HG03565 (cell line): ENCODE measurements around the gene AKAP13.

Experiments
- ATAC-seq: cut with Tn5 transposase; IDR thresholded peaks from one replicate; pipeline ENCODE4 v1.9.1; 2021; ENCODE audit warnings: mild to moderate bottlenecking, moderate library complexity; ENCODE audit not compliant: unreplicated experiment

AKAP13 gene

GRCh38 chr15:85711580-85712192 lies 331.3 kb downstream of the AKAP13 start:
- ATAC-seq, result no peak

DNA sequence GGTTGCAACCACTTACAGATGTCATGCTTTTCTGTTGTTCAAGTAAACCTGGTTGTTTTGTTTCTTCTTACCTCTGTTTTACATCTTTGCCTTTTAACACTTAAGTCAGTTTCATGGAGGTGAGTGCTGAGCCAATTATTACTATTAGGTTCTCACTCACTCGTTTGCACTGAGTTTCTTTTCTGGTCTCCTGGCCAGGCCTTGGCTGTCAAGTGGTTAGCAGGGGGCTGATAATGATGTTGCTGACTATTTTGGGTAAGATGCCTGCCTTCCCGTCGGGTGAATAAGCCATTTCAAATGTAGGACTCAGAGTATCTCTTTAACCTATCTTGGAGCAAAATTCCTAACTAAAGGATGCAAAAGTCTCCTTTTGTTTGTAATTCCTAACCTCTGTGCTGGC lies 335.9 kb downstream of the AKAP13 start:
- no peak for ATAC-seq

- ATAC-seq, result no peak
Measured at GRCh38 chr15:85717212-85717611, 336.8 kb downstream of the AKAP13 start.

DNA sequence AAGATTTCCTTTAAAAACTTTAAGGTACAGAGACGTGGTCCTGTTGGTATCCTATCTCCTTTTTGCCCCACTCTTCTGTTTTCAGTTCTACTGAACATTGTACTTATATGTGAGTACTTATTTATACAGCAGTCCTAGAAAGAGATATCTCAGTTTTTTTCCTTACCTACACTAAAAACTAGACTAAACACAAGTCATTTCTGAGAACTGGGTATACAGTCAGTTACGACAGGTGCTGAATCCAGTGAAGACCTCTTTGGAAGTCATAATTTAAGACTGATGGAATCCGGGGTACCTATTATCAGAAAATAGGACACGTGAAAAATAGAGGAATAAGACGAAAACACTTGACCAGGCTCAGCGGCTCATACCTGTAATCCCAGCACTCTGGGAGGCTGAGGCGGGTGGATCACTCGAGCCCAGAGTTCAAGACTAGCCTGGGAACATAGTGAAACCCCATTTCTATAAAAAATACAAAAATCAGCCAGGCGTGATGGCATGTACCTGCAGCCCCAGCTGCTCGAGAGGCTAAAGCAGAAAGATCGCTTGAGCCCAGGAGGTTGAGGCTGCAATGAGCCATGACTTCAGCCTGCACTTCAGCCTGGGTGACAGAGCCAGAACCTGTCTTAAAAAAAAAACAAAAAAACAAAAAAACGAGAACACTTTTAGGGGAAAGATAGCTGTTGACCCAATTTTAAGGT lies 338.0 kb downstream of the AKAP13 start:
- peak; percentile 37 for ATAC-seq

GRCh38 chr15:85718981-85719380 lies 338.6 kb downstream of the AKAP13 start:
- no peak for ATAC-seq

DNA sequence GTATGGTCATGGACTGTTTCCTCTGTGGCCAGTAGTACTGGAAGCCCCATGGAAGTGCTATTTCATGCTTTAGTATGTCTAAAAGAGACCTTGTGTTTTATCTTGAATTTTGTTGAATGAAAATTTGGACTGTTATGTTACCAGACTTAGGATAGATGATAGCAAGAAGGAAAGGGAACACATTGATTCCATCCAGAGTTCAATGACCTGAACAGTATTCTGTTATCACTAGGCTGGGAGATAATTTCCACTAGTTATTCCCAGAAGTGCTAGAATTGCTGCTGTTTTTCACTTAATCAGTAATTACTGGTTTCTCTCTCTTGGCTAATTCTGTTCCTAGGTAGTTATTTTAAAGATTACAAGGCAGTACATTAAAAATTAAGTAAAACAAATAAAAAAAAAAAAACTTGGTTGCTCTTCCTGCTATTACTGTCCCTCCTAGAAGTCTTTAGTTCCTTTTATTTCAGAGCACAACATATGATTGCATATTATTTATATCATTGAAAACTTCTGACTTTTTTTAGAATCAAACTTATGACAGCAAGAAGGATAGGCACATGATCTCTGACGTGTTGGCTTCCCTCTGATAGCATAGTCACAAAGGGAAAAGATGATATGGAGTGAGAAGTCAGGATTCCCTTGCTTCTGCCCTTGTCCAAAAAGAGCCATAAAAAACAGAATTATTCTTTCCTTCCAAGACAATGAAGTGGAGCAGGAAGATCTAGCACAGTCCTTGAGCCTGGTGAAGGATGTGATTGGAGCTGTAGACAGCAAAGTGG lies 342.2 kb downstream of the AKAP13 start:
- ATAC-seq, result no peak

- no peak for ATAC-seq
Measured at GRCh38 chr15:85723960-85724945, 343.9 kb downstream of the AKAP13 start.

DNA sequence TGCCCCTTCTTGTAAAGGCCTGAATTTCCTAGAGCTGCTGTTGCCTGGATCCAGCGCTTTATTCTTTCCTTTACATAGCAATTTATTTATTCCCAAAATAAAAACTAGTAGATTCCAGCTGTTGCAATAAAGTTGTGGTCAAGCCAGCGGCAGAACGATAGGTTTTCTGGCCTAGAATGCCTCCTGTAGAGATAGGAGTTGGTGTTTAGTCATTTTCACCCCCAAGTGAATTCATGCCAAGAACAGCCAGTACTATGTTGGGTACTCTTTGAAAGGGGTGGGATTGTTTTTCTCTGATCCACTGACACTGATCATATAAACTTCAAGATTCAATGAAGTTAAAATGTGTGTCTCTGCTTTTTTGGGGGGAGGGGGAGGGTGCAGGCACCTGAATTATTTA lies 344.6 kb downstream of the AKAP13 start:
- no peak for ATAC-seq

GRCh38 chr15:85725564-85725963 lies 345.2 kb downstream of the AKAP13 start:
- ATAC-seq, result no peak

- no peak for ATAC-seq
Measured at GRCh38 chr15:85726454-85726853, 346.1 kb downstream of the AKAP13 start.

- ATAC-seq, result no peak
Measured at GRCh38 chr15:85727068-85727467, 346.7 kb downstream of the AKAP13 start.

GRCh38 chr15:85730001-85730820 lies 349.8 kb downstream of the AKAP13 start:
- ATAC-seq, result peak; percentile 63

DNA sequence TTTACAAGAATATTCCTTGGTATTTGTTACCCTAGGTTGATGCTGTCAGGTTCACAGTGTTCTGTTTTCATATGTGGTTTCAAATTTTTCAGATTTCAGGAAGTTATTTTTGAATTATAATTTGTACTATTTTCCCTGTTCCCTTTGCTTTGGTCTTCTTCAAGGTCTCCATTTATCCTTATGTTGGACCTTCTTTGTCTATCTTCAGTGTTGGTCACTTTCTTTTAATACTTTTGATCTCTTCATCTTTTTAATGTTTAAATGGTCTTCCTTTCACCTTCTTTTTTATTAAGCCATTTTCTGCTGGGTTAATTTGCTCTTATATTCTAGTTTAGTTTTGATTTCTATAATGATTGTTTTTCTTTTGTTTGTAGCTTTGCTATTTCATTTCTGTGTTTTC lies 353.0 kb downstream of the AKAP13 start:
- no peak for ATAC-seq

DNA sequence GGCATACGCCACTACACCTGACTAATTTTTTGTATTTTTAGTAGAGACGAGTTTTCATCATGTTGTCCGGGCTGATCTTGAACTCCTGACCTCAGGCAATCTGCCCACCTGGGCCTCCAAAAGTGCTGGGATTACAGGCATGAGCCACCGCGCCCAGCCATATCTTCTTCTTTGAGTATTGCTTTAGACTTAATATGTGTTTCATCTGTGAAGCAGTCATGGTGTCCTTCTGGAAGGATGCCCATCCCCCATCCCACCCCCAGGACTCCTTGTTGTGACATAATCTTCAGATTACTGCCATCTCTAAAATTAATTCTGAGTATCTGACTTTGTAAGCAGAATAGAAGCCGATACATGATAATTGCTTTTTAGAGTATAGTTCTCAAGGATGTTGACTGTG lies 356.7 kb downstream of the AKAP13 start:
- no peak for ATAC-seq

DNA sequence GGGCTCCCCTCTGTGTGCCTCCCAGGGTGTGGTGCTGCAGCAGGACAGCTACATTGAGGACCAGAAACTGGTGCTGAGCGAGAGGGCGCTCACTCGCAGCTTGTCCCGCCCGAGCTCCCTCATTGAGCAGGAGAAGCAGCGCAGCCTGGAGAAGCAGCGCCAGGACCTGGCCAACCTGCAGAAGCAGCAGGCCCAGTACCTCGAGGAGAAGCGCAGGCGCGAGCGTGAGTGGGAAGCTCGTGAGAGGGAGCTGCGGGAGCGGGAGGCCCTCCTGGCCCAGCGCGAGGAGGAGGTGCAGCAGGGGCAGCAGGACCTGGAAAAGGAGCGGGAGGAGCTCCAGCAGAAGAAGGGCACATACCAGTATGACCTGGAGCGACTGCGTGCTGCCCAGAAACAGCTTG lies 360.6 kb downstream of the AKAP13 start:
- ATAC-seq, result no peak

- ATAC-seq, result no peak
Measured at GRCh38 chr15:85741662-85742061, 361.3 kb downstream of the AKAP13 start.

GRCh38 chr15:85742186-85742821 lies 361.9 kb downstream of the AKAP13 start:
- no peak for ATAC-seq

DNA sequence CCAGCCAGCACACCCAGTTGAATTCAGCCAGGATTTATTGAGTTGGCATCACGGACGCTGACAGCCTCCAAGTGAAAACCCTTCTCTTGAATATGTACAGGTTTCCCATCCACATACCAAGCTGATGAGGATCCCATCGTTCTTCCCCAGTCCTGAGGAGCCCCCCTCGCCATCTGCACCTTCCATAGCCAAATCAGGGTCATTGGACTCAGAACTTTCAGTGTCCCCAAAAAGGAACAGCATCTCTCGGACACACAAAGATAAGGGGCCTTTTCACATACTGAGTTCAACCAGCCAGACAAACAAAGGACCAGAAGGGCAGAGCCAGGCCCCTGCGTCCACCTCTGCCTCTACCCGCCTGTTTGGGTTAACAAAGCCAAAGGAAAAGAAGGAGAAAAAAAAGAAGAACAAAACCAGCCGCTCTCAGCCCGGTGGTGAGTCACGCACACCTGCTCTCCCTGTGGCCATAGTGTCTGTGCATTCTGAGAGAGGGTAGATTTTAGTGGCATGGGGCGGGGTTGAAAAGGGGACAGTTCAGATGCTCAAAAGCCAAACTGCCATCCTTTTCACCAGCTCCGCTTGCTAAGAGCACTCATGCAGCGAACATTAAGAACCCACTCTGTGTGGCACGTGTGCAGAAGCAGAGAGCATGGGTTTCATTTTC lies 363.1 kb downstream of the AKAP13 start:
- no peak for ATAC-seq

GRCh38 chr15:85744579-85744978 lies 364.2 kb downstream of the AKAP13 start:
- no peak for ATAC-seq
